DMS114 treated with DMSO at 0.1 percent for 48 hours (cell line): ENCODE data around the gene AMBP.
"Not testable (repeated sequence)": the region's sequence is repeated elsewhere in the genome, so short reads cannot be mapped to it uniquely, and the experiment has no call there.

Experiments
- DNase-seq: peaks from one replicate; lab custom pipeline; 2025; ENCODE audit not compliant: unreplicated experiment; lab: John Stamatoyannopoulos, UW

Gene AMBP

GRCh38 chr9:114053246-114054005 is 24.7 kb downstream of the AMBP start:
- DNase-seq = no peak

DNA sequence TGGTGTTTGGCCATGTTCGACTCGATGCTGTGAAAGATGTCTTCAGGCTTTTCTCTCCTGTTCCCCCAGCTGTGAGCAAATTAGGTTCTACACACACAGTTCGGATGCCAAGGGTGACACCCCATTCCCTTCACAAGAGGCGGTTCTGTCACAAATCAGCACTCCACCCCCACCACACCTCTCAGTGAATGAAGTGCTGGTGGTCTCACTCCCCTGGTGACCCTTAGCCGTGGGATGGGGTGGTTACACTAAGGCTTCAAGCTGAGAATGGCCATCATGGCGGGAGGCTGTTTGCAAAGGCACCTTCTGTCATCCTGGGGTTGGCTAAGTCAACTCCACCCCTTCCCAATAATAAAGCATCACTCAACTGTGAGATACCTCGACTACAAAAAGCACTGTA is 26.4 kb downstream of the AMBP start:
- no peak for DNase-seq

GRCh38 chr9:114051281-114051680 is 26.8 kb downstream of the AMBP start:
- no peak for DNase-seq

DNA sequence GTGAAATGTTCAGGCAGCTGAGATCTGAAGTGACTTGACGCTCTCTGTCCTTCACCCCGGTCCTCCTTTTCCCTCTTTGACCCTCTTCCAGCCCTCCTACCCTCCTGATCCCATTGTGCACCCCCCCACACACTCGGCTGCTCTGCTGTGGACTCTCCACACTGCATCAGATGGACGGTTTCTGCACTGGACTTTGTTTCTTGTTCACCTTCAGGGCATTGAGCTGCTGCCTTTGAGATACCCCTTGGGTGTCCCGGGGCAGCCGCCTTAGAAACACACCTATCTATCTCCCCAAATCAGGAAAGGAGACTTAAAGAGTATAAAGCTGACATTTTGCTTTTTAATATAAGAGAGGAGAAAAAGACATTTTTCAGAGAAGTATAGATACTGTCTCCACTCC is 27.5 kb downstream of the AMBP start:
- DNase-seq = no peak

- no peak for DNase-seq
These were observed 27.9 kb downstream of the AMBP start for GRCh38 chr9:114050226-114050568.

GRCh38 chr9:114049441-114050225 is 28.5 kb downstream of the AMBP start:
- no peak for DNase-seq

- DNase-seq = no peak
These were observed 29.3 kb downstream of the AMBP start for GRCh38 chr9:114048533-114049415.

GRCh38 chr9:114047717-114048116 is 30.4 kb downstream of the AMBP start:
- no peak for DNase-seq

- no peak for DNase-seq
These were observed 31.2 kb downstream of the AMBP start for GRCh38 chr9:114046875-114047274.

GRCh38 chr9:114046237-114046755 is 31.8 kb downstream of the AMBP start:
- no peak for DNase-seq

- not testable (repeated sequence) for DNase-seq
These were observed 34.4 kb downstream of the AMBP start for GRCh38 chr9:114043660-114044059.

GRCh38 chr9:114039484-114039883 is 38.6 kb downstream of the AMBP start:
- no peak for DNase-seq

GRCh38 chr9:114038724-114039313 is 39.3 kb downstream of the AMBP start:
- DNase-seq = no peak

DNA sequence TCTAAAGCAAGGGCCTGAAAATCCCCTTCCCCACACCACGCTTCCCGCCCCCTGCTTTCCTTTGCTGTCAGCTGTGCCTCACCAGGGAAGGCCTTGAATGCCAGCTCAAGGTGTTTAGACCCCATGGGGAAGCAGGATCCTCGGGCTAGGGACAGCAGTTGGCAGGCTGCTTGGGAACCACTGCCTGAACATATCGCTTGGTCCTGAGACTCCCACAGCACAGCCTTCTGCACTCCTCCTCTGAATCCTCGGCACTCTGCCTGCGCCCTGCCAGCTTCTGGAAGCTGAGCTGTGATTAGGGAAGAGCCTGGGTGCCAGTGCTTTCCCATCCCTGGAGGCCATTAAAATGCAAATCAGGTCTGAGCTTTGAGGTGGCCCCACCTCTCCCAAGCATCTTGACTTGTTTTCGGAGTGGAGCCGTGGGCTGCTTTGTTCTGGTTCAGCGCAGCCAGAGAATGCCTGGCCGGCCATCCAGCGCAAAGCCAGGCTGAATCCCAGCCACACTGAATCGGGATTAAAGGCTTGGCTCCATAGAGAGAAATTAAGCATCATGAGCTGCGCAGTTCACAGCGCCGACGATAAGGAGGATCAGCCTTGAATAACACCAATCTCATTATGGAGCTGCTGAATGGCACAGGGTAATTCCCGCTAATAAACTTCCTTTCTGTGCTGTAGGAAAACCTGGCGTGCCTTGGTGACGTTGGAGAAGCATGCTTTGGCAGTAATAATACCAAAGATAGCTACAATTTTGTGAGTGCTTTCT is 40.0 kb downstream of the AMBP start:
- DNase-seq = no peak

DNA sequence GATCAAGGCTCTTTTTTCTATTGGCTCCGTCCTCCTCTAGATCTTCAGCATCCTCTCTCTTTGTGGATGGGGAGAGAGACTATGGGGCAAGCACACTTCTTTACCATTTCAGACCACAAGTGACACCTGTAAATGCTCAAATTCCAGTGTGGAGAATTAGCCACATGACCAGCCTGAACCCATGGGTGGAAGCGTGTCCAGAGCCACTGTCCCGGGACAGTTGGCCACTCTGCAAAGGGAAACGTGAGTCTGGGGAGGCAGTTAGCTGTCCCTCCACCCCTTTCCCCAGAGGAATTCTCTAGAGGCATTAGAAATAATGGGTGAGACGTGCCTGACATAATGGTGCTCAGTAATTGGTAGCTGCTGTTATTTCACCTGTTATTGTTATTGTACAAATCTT is 40.9 kb downstream of the AMBP start:
- no peak for DNase-seq

DNA sequence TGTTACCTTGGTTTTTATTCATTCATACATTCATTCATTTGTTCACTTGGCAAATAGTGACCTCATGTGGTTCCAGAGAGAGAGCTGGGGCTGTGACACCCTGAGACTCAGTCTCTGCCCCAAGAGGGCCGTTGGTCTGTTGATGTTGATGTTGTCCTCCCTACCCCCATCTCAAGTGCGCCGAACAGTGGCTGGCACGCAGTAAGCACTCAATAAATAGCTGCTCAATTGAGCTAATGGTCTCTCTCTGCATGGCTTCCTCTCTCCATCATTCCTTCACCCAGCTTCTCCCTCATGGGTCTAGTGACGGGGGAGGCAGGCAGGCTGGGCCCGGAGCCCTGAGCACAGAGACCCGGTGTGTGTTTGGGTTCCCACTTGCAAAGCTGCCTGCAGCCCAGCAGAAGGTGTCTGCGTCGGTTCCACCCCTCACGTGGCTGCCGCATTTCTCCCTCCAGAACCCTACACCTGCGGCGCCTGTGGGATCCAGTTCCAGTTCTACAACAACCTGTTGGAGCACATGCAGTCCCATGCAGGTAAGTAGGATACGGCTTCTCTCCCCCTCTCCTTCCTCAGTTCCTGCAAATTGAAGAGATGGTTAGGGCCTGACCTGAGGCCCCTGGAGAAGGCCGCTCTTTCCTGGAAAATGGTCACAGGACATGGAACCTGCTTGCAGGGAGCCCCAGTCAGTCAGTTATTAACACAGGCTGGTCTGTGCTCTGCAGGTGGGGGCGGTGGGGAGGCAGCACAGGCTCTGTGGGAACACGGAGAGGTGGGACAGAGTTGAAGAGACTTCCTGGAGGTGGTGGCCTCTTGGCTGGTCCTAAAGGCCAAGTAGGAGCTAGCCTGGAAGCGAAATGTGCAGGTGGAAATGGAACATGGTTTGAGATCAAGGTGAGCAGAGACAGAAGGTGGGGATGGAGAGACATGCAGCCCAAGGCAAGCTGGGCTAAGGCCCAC is 42.0 kb downstream of the AMBP start:
- DNase-seq = no peak

DNA sequence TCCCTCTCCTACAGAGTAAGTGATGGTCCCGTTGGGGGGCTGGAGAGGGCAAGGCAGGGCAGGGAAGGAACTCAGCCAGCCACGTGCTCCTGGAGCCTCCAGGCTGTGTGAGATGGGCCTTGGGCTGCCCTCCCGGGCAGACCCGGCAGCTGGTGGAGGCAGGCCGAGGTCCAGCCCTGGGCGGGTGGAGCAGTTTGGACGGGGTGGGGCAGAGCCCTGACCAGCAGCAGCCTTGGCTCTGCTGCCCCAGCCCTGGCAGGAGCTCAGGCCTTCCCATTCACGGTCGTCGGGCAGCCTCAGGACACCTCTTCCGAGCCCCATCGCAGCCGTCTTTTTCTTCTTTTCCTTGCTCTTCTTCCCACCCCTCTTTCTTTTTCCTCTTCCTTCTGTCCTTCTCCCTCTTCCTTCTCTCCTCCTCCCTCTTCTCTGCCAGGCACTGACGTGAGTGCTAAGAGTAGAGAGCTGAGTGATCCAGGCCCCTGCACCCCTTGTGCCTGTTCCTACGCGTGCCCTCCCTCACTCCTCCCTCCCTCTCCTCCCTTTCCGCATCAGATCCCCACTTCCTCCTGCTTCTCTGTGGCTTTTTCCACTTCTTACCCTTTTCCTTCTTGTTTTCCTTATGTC is 42.8 kb downstream of the AMBP start:
- DNase-seq = no peak

DNA sequence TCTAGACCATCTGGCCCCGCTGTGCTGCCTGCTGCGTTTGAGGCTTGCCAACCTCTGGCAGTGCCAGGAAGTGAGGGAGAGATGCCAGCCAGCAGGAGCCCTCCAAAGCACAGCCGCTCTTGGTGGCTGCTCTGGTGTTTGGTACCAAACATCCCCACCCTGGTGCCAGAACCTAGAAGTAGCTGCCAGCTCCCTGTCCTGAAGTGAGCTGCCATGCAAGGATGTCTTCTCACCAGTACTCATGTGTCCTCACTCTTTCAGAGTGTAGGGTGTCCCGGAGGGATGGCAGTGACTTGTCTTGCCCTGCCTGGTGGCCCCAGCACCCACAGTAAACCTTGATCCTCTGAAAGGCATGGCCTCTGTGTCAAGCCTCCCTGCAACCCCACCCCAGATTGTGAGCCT is 43.4 kb downstream of the AMBP start:
- no peak for DNase-seq

DNA sequence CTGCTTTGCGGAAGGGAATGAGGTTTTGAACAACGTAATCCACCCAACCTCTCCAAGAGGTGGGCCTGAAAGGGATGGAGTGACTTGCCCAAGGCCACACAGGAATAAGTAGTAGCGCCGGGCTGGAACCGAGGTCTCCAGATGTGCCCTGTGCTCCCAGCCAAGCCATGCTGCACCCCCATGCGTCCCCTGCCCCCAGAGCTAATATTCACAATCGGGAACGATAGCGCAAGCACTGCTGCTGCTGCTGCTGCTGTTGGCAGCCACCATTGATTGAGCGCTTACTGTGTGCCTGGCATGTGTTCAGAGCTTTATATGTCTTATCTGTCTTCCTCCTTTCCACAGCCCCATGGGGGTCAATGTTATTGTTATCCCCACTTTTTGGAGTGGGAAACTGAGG is 43.9 kb downstream of the AMBP start:
- no peak for DNase-seq
